Adipocyte (in vitro differentiated cells): ENCODE data around the gene LIMK1.
"Not testable (repeated sequence)": the region's sequence is repeated elsewhere in the genome, so short reads cannot be mapped to it uniquely, and the experiment has no call there.

Experiments
- DNase-seq: peaks from one replicate; pipeline ENCODE4 v3.0.0-alpha.2; 2015; ENCODE audit warnings: low read depth
- H3K27me3 ChIP-seq: replicated peaks from 2 replicates; pipeline ENCODE4 v1.7.0; 2013; ENCODE audit warnings: mild to moderate bottlenecking, low read length, moderate library complexity; ENCODE audit not compliant: control insufficient read depth, insufficient read depth
- H3K36me3 ChIP-seq: 2 replicates; pipeline ENCODE4 v1.7.0; 2013; ENCODE audit warnings: low read length, mild to moderate bottlenecking, moderate library complexity; ENCODE audit not compliant: control insufficient read depth, insufficient read depth, severe bottlenecking
- H3K4me1 ChIP-seq: 2 replicates; pipeline ENCODE4 v1.7.0; 2013; ENCODE audit warnings: mild to moderate bottlenecking, low read length, moderate library complexity; ENCODE audit not compliant: control insufficient read depth, insufficient read depth
- H3K4me3 ChIP-seq: 2 replicates; pipeline ENCODE4 v1.7.0; 2013; ENCODE audit warnings: mild to moderate bottlenecking, low read length, moderate library complexity
- H3K9ac ChIP-seq: 2 replicates; pipeline ENCODE4 v1.7.0; 2013; ENCODE audit warnings: mild to moderate bottlenecking, low read length, moderate library complexity
- H3K9me3 ChIP-seq: 2 replicates; pipeline ENCODE4 v1.7.0; 2013; ENCODE audit warnings: mild to moderate bottlenecking, low read length, moderate library complexity; ENCODE audit not compliant: control insufficient read depth

The LIMK1 gene

GRCh38 chr7:74167324-74167723 is 83.7 kb downstream of the LIMK1 start:
- not testable (repeated sequence) for H3K4me3 ChIP-seq, H3K27me3 ChIP-seq, DNase-seq, H3K9me3 ChIP-seq, H3K4me1 ChIP-seq, H3K9ac ChIP-seq, H3K36me3 ChIP-seq
